ENCODE data around the gene RAD51B. TPM values are rescaled to one million over a fixed set of nuclear protein-coding genes. Genes with fewer than 3 reads are reported as not detected.

The RAD51B gene
- polyA plus RNA-seq, 1 donor (not counting 4 experiments of a cell fraction or from before 2014, with no cell fraction given): 13.3 TPM

DNA sequence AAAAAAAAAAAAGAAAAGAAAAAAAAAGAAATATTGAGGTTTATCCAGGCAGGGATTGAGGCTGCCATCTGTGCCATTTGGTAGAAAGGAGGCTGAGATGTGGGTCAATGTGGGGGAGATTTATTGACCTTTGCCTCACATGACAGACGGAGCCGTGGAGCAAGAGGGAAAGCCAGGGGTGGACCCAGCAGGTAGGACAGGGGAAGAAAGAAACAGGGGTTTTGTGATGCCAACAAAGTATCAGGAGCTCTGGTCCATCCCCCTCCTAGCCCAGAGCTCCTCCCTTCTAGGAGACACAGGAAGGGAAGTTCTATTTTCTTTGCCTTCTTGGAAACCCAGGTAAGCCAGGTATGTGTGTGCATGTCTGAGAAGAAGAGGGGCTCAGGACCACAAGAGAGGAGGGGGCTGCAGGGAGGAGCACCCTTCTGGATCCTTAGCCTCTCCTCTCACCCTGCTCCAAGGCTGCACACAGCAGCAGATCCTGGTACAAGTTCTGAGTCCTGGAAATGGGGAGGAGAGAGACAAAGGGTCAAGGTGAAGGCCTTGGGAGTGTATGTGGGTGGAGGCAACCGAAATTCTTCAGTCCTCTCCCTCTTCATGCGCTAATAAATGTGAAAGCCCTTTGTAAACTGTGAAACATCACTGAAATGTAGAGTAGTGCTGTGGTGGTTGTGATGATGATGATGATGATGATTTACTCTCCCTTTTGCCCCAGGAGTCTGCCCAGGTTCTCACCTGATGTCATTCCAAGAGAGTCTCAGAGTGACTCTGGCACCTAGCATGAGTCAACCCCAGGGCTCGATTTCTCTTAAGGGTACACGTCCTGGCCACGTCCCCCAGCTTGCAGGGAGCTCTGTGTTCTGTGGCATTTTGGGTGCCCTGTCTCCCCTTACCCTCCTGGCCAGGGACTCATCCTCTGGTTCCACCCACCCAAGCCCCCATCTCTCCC, 947.0 kb downstream of the RAD51B start:
- FAIRE-seq (no peak), DNase-seq (ENCODE audit: low read depth, low spot score) (no peak)
- Histone ChIP-seq H3K27ac (ENCODE audit: control insufficient read depth, insufficient read depth, low read length) (no peak overlapping the region), H3K4me2 (ENCODE audit: control insufficient read depth, extremely low read depth, insufficient read depth, low read depth, low read length) (no peak overlapping the region), H2AFZ (ENCODE audit: control insufficient read depth, low read length) (no peak overlapping the region), H3K9me3 (ENCODE audit: control insufficient read depth, low read depth, low read length) (no peaks in the 10 kb centered on the region), H3K4me1 (ENCODE audit: control insufficient read depth, extremely low read depth, insufficient read depth, low read length) (peaks cover under 1% of the 10 kb centered on the region), H3K79me2 (ENCODE audit: control insufficient read depth, insufficient read depth, low read length) (no peaks in the 10 kb centered on the region), H3K9ac (ENCODE audit: control insufficient read depth, extremely low read depth, insufficient read depth, low read length) (no peak overlapping the region), H3K36me3 (ENCODE audit: control insufficient read depth in 2 of 2, extremely low read depth in 1 of 2, insufficient read depth in 2 of 2, low read length in 2 of 2) (no peaks in the 10 kb centered on the region), H3K27me3 (ENCODE audit: control insufficient read depth, extremely low read depth, insufficient read depth, low read length) (no peaks in the 10 kb centered on the region), H3K4me3 (ENCODE audit: control insufficient read depth in 2 of 3, extremely low read depth in 1 of 3, insufficient read depth in 2 of 3, low read depth in 1 of 3, low read length in 3 of 3) (no peak overlapping the region), H3K9me1 (ENCODE audit: control insufficient read depth, extremely low read depth, insufficient read depth, low read length) (no peaks in the 10 kb centered on the region), H4K20me1 (ENCODE audit: control insufficient read depth, extremely low read depth, insufficient read depth, low read length) (no peaks in the 10 kb centered on the region)
- TF ChIP-seq CTCF (optimal IDR thresholded peaks at IDR 0.05 in 1 of 3, IDR thresholded peaks at IDR 0.05 in 1 of 3, conservative IDR thresholded peaks at IDR 0.05 in 1 of 3; ENCODE audit: extremely low read depth in 1 of 3, insufficient read depth in 2 of 3, low read length in 3 of 3) (no peak), EZH2 (IDR thresholded peaks at IDR 0.05; ENCODE audit: low read length) (no peak)
- dilution Hi-C loops (cut with MboI; ENCODE audit: extremely low pct_ligation_motif_present, low sequenced_read_pairs): no loop called here

DNA sequence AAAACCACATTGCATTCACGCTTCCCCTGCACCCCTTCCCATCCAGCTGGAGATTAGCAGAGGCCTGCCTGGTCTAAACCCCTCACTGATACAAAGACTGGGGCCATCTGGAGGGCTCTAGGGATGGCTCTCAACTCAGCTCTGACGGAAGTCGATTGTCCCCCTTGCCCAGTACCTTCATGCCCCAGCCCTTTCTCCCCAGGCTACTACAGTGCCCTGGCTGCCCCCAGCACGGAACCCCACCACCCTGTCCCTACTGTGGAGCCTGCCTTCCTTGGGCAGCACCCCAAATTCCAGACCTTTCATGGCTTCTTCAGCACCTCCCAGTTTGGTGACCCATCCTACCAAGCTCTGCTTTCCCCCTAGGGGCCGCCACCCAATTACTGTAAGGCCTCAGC, 947.7 kb downstream of the RAD51B start:
- no peak overlapping the region for H3K27ac ChIP-seq (ENCODE audit: control insufficient read depth, insufficient read depth, low read length)
- H3K79me2 ChIP-seq (ENCODE audit: control insufficient read depth, insufficient read depth, low read length): no peaks in the 10 kb centered on the region
- no peaks in the 10 kb centered on the region for H3K9me3 ChIP-seq (ENCODE audit: control insufficient read depth, low read depth, low read length)
- H3K4me2 ChIP-seq (ENCODE audit: control insufficient read depth, extremely low read depth, insufficient read depth, low read depth, low read length): no peak overlapping the region
- no peaks in the 10 kb centered on the region for H3K9me1 ChIP-seq (ENCODE audit: control insufficient read depth, extremely low read depth, insufficient read depth, low read length)
- dilution Hi-C loops (cut with MboI; ENCODE audit: extremely low pct_ligation_motif_present, low sequenced_read_pairs): no loop called here
- no peak for FAIRE-seq
- DNase-seq (ENCODE audit: low read depth, low spot score): no peak
- no peaks in the 10 kb centered on the region for H4K20me1 ChIP-seq (ENCODE audit: control insufficient read depth, extremely low read depth, insufficient read depth, low read length)
- no peaks in the 10 kb centered on the region for H3K27me3 ChIP-seq (ENCODE audit: control insufficient read depth, extremely low read depth, insufficient read depth, low read length)
- H3K9ac ChIP-seq (ENCODE audit: control insufficient read depth, extremely low read depth, insufficient read depth, low read length): no peak overlapping the region
- H3K4me3 ChIP-seq (ENCODE audit: control insufficient read depth in 2 of 3, extremely low read depth in 1 of 3, insufficient read depth in 2 of 3, low read depth in 1 of 3, low read length in 3 of 3): no peak overlapping the region
- H3K4me1 ChIP-seq (ENCODE audit: control insufficient read depth, extremely low read depth, insufficient read depth, low read length): peaks cover 6% of the 10 kb centered on the region
- no peak overlapping the region for H2AFZ ChIP-seq (ENCODE audit: control insufficient read depth, low read length)
- TF ChIP-seq CTCF (optimal IDR thresholded peaks at IDR 0.05 in 1 of 3, IDR thresholded peaks at IDR 0.05 in 1 of 3, conservative IDR thresholded peaks at IDR 0.05 in 1 of 3; ENCODE audit: extremely low read depth in 1 of 3, insufficient read depth in 2 of 3, low read length in 3 of 3) (no peak), EZH2 (IDR thresholded peaks at IDR 0.05; ENCODE audit: low read length) (no peak)
- H3K36me3 ChIP-seq (ENCODE audit: control insufficient read depth in 2 of 2, extremely low read depth in 1 of 2, insufficient read depth in 2 of 2, low read length in 2 of 2): no peaks in the 10 kb centered on the region

Measured in keratinocyte (primary cell).